NCI-H2029 (cell line): Measurements from ENCODE around the gene MAP2K7.
"Not testable (repeated sequence)": the region's sequence is repeated elsewhere in the genome, so short reads cannot be mapped to it uniquely, and the experiment has no call there.

Source experiments
- DNase-seq: peaks from one replicate; lab custom pipeline; 2025; lab: John Stamatoyannopoulos, UW

The MAP2K7 gene

DNA sequence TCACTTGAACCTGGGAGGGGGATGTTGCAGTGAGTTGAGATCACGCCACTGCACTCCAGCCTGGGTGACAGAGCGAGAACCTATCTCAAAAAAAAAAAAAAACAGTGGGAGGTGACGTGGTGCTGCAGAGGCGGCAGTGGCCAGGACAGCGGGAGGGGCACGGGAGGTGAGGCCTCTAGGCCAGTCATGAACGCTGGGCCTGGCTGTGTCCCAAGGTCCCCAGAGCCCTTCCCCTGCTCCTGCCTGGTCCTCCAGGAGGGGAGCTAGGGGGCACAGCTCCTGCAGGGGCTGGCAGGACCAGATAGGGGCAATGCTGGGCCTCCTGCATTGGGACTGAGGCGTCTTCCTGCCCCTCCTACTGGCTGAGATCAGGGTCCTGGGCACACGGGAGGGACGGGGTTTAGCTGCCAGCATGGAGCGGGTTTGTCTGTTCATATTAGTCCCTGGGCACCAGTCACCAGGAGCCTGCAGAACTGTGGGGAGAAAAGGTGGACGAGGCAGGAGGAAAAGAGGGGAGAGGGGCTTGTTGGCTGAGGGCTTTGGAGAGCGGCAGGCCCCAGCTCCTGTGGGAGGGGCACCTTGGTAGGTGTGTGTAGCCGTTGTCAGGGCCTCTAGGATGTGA, 4.5 kb downstream of the MAP2K7 start:
- no peak for DNase-seq

DNA sequence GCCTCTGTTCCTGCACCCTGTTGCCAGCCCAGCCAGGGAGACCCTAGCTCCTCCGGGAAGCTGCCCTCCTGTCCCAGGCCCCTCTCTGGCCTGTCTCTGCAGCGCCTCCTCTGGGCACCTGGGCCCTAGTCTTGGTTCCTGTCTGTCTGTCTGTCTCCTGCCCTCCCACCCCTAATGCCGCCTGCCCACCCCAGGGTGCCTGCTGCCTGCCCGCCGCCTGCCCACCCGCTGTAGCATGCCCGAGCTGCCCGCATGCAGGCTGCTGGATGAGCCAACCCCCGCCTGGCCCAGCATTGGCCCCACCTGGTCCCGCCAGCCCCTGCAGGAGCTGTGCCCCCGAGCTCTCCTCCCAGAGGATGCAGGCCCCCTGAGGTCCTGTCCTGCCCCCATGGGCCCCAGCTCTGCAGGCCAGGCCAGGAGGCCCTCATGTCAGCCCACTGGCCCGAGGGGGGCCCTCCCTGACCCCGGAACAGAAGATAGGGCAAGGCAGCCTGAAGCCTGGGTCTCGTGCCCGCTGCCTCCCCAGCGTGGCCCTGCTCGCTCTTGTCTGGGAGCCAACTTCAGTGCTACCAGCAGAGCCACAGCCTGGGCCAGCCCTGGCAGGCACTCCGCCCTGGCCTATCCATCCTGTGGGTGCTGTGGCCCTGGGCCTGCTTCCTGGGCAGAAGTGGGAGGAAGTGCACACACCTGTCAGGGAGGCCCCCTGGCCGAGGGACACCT, 5.2 kb downstream of the MAP2K7 start:
- DNase-seq: no peak

DNA sequence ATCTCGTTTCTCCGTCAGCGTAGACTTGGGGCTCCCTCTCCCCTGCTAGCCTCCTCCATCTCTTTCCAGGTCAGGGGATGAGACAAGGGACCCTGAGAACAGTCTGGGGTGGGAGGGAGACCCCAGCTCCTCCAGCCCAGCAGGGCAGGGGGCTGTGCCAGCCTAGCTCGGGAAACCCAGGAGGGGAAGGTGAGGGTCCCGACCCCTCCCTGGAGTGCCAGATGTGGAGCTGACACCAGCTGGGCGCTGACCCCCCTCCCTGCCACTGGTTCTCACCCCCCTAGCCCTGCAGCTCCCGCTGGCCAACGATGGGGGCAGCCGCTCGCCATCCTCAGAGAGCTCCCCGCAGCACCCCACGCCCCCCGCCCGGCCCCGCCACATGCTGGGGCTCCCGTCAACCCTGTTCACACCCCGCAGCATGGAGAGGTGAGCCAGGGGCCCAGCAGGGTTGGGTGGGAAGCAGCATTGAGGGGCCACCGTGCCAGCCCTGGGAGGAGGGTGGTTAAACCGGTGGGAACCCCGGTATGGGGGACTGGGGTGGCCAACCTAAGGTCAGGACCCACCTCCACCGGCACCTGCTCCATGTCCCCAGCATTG, 5.9 kb downstream of the MAP2K7 start:
- DNase-seq: no peak

DNA sequence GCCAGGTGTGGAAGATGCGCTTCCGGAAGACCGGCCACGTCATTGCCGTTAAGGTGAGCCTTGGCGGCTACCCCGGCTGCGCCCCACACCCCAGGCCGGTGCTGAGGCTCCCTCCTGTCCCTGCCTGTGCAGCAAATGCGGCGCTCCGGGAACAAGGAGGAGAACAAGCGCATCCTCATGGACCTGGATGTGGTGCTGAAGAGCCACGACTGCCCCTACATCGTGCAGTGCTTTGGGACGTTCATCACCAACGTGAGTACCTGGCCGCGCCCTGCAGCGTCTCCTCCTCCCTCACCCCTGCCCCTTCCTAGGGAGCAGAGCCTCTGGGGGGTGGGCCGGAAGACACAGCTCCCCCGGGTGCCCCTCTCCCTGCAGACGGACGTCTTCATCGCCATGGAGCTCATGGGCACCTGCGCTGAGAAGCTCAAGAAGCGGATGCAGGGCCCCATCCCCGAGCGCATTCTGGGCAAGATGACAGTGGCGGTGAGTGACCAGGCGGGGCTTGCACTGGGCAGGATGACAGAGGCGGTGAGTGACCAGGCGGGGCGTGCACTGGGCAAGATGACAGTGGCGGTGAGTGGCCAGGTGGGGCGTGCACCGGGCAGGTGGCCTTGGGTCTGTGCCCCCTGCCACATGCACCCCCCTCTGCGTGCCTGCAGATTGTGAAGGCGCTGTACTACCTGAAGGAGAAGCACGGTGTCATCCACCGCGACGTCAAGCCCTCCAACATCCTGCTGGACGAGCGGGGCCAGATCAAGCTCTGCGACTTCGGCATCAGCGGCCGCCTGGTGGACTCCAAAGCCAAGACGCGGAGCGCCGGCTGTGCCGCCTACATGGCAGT, 6.9 kb downstream of the MAP2K7 start:
- no peak for DNase-seq

DNA sequence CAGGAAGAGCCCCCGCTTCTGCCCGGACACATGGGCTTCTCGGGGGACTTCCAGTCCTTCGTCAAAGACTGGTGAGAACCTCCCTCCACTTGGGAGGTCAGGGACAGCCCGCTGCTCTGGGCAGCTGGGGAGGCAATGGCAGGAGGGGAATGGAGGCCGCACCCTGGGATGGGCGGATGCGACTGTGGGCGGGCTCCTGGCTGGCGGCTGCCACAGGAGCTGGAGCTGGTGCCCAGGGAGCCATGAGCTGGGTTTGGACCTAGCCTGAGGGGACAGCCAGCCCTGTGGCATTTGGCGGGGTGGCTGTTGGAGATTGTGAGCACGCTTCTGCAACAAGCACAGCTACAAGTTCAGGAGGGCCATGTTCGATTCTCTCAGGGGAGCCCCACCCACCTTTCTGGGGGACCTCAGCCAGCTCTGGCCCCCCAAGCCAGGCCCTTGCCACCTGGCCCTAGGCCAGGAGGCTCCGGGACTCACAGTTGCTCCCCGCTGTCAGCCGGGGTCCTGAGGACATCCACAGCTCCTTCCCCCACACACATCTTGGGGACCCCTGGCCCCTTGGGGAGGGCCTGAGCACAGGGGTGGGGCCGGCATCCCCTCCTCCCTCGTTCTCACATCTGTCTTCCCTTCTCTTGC, 7.9 kb downstream of the MAP2K7 start:
- DNase-seq: no peak

DNA sequence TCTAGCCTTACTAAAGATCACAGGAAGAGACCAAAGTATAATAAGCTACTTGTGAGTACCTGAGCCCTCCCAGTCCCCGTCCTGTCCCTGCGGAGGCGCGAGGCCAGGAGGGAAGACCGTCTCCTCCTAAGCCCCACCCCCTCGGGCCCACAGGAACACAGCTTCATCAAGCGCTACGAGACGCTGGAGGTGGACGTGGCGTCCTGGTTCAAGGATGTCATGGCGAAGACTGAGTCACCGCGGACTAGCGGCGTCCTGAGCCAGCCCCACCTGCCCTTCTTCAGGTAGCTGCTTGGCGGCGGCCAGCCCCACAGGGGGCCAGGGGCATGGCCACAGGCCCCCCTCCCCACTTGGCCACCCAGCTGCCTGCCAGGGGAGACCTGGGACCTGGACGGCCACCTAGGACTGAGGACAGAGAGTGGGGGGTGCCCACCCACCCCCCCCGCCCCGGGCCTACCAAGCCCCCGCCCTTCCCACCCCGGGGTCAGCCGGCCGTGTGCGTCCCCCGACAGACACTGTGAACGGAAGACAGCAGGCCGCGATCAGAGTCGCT, 8.5 kb downstream of the MAP2K7 start:
- no peak for DNase-seq

DNA sequence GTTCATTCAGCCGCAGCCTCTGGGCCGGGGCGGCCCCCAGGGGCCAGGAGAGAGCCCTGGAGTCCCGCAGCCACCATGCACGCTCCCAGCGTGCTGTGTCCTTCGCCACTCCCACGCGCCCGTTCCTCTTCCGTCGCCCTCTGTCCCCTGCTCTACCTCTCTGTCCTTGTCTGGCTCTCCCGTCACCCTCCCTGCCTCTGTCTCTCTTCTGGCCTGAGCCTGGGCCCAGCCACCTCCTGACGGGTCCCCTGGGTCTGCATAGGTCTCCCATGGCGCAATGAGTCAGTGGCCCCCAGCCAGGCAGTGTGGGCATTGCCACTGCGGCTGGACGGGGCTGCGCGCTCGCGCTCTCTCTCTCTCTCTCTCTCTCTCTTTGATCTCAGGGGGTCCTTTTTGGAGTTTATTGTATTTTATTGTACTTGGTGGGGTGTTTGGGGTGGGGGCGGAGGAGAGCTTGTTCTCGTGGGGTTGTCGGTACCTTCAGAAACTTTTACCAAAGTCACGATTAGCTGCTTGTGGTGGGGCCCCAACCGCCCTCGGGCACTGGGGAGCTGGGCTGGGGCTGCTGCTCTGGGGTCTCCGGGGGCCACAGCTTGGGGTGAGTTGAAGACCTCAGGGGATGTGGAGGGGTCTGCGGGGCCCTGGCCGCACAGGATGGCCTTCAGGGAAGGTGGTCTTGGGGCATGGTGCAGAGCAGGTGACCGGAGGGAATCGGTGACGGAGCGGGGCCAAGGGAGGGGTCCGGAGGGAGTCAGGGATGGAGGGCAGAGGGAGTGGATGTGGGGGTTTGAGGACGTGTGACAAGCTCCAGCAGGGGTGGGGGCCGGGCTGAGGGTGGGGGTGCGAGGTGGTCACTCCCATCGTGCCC, 9.3 kb downstream of the MAP2K7 start:
- DNase-seq: no peak

DNA sequence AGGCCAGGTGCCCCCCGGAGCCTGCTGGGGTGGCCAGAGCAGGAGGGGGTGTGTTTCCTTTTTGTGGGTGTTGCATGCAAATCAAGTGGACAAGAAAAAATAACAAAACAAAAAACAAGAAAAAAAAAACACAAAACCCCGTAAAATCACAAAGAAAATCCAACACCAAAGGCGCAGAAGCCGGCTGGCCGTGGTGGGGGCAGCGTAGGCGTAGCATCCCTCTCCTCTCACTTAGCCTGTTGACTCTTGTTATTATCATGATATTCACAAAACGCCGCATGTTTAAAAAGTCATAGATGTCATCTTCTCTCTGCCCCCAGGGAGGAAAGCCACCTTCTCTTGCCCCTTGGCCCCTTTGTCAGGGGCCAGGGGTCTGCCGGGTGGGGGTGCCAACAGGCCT, 10.0 kb downstream of the MAP2K7 start:
- no peak for DNase-seq

DNA sequence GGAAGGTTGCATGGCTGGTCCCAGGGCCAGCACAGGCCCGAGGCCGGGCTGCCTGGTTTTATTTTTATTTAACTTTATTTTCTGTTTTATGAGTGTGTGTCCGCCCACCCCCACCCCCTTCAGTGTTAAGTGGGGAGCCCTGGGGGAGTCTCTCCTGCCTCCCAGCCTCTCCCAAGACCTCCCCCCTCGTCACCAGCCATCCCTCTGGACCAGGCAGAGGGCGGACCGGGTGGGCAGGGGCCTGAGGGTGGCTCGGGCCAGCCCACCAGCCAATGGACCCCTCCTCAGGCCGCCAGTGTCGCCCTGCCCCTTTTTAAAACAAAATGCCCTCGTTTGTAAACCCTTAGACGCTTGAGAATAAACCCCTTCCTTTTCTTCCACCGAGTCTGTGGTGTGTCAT, 10.4 kb downstream of the MAP2K7 start:
- no peak for DNase-seq

DNA sequence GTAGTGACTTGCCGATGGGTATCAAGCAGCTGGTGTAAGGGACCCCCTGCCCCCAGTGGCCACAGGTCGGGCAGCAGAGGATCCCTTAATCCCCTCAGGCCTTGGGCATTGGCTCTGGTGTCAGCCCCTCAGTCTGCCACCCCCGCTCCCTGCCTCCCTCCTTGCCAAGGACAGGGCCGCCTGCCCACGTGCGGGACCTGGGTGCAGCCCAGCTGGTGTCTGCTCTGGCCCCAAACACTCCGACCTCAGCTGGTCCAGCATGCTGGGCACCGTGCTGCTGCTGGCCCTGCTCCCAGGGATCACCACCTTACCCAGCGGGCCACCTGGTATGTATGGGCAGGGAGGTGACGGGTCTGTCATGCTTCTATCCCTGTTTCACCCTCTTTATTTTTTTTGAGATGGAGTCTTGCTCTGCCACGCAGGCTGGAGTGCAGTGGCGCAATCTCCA, 10.9 kb downstream of the MAP2K7 start, which contains the start of gene TGFBR3L:
Gene TGFBR3L (plus strand): TSS at position 233 of the 448 bp plus-strand sequence.
- DNase-seq: no peak

DNA sequence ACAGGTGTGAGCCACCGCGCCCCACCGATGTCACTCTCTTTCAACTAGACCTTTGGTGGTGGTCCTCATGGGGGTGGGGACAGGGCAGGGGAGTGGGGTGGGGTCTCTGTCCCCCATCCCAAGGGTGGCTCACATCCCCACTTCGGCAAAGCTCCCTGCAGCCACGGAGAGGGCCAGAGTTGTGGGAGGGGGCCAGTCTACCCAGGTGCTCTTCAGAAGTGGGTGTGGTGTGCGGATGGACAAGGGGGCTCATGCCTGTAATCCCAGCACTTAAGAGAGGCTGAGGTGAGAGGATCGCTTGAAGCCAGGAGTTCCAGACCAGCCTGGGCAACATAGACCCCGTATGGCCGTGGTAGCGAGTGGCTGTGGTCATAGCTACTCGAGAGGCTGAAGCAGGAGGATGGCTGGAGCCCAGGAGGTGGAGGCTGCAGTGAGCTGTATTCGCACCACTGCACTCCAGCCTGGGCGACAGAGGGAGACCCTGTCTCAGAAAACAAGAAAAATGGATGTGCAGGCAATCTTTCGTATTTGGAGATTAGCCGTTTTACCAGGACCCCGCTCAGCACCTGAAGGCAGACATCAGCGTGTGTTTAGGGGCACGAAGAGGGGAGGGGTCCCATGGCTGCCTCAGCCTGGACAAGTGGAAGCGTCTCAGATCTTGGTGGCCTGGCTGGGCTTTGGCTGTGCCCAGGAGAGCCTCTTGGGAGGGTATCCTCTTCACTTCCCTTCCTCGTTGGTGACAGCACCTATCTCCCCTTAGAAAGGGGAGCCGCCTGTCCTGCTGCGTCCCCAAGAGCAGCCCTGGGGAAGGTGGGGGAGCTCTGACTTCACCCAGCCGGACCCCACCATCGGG, 11.8 kb downstream of the MAP2K7 start:
- DNase-seq: no peak

DNA sequence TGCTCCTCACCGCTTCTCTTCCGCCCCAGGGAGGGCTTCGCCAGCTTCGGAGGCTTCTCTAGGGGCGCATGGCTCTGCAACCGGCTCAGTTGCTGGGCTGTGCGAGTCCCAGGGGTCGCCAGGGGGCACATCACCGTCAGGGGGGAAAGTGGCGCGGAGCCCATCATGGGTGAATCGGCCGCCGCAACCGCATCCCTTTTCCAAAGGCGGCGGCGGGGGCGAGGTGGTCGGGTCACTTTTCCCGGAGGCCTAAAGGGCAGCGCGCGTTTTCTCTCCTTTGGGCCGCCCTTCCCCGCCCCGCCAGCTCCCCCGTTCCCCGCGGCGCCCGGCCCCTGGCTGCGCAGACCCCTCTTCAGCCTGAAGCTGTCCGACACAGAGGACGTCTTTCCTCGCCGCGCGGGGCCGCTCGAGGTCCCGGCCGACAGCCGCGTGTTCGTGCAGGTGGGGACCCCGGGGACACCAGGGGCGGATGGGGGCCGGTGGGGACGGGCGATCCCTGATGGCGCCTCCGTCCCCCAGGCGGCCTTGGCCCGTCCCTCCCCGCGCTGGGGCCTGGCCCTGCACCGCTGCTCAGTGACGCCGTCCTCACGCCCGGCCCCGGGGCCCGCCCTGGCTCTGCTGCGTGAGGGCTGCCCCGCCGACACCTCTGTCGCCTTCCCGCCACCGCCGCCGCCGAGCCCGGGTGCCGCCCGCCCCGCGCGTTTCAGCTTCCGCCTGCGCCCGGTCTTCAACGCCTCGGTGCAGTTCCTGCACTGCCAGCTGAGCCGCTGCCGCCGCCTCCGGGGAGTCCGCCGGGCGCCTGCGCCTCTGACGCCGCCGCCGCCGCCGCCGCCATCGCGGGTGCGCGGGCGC, 12.7 kb downstream of the MAP2K7 start:
- no peak for DNase-seq

DNA sequence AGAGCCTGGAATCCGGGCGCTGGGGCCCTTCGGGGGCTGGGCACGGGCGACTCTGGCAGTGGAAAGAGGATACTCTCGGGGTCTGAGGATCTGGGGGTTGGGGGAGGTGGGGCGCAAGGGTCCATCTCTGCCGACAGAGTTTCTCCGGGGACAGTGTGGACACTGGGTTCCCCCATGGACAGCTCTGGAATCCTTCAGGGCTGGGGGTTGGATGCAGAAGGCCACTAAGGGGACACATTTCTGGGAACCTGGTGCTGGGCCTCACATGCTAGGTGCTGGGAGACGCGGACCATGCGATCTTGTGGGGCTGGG, 13.2 kb downstream of the MAP2K7 start:
- DNase-seq: no peak

DNA sequence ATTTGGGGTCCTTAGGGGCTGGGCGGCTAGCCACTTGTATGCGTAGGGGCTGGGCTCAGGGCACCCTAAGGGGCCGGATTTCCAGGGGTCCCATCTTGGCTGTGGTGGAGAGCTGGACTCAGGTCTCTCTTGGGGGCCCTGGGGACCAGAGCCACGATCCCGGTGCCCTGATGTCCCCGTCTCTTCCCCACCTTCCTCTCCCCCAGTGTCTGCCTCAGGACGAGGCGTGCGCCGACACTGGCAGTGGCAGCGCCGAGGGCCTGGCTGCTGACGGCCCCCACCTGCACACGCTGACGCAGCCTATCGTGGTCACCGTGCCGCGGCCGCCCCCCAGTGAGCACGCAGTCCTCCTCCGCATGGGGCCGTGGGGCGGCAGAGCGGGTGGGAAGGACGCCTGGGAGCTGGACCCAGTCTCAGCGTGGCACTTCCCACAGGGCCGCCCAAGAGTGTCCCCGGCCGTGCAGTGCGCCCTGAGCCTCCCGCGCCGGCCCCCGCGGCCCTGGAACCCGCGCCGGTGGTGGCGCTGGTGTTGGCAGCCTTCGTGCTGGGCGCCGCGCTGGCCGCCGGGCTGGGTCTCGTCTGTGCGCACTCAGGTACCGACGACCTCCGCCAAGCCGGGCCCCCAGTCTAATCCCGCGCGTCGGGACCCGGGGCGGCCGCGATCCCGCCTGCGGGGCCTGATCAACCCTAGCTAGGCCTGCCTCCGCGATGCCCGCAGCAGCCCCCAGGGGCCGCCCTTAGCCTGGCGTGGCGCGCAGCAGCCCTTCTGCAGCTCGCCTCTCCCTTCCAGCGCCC, 13.8 kb downstream of the MAP2K7 start:
- no peak for DNase-seq

DNA sequence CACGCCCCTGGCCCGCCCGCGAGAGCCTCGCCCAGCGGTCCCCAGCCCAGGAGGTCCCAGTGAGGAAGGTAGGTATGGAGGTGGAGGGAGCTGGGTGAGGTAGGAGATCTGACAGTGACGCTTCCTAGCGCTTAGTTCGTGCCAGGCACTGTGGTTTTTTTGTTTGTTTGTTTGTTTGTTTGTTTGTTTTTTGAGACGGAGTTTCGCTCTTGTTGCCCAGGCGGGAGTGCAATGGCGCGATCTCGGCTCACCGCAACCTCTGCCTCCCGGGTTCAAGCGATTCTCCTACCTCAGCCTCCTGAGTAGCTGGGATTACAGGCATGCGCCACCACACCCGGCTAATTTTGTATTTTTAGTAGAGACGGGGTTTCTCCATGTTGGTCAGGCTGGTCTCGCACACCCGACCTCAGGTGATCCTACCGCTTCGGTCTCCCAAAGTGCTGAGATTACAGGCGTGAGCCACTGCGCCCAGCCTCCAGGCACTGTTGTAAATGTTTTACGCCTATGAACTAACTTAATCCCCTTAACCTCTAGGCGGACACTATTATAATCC, 14.5 kb downstream of the MAP2K7 start:
- not testable (repeated sequence) for DNase-seq

DNA sequence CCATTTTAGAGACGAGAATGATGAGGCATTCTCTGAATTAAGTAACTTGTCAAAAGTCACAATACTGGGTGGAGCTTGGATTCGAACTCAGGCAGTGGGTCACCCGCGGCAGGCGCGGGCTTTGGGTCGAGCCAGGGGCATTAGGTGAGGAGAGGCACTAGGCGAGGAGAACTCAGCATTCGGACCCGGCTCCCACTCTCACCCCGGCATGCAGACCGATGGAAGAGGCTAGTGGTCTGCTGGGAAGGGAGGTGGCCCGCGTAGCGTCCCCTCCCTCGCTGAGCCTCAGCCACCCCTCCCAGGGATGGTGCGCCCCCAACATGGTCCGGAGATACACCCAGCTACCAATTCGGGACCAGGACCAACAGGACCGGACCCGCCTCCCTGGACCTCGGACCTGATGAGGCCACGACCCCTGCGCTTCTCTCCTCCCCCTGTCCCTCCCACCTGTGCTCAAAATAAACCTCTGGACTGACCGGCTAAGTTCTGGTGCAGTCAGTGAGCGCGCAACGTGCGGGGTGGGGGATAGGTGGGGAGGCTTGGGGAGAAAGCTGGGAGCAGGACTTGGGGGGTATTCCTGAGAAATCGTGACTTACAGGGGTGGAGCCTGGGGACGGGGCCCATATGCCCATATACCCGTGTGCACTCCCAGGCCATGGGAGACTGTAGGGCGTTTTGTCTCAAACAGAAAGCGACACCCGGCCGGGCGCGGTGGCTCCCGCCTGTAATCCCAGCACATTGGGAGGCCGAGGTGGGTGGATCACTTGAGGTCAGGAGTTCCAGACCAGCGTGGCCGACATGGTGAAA, 15.1 kb downstream of the MAP2K7 start:
- no peak for DNase-seq
